Left ventricle myocardium inferior (tissue), 1 donor: ENCODE results near the gene PLCB1. TPM values are rescaled to one million over a fixed set of nuclear protein-coding genes. Genes with fewer than 3 reads are reported as not detected.

ENCODE experiments used
- DNase-seq: peaks from one replicate; pipeline ENCODE4 v3.0.0-alpha.2; 2020
- H3K27ac ChIP-seq: fragments of 200-600 bp; replicated peaks from 2 replicates; pipeline ENCODE4 v1.8.0; 2021
- H3K27me3 ChIP-seq: fragments of 200-600 bp; 2 replicates; pipeline ENCODE4 v1.8.0; 2021; ENCODE audit warnings: low read depth
- H3K36me3 ChIP-seq: fragments of 200-600 bp; 2 replicates; pipeline ENCODE4 v1.8.0; 2021
- H3K4me1 ChIP-seq: fragments of 200-600 bp; 2 replicates; pipeline ENCODE4 v1.8.0; 2021
- H3K4me3 ChIP-seq: fragments of 200-600 bp; 2 replicates; pipeline ENCODE4 v1.8.0; 2021; ENCODE audit warnings: mild to moderate bottlenecking, moderate library complexity
- H3K9me3 ChIP-seq: fragments of 200-600 bp; replicated peaks from 2 replicates; pipeline ENCODE4 v1.8.0; 2021
- CTCF ChIP-seq: fragments of 200-600 bp; IDR thresholded peaks from 2 replicates; pipeline ENCODE4 v1.8.0; 2021; ENCODE audit warnings: antibody characterized with exemption, mild to moderate bottlenecking, borderline replicate concordance
- intact Hi-C: fragments of 100-400 bp; cut with micrococcal nuclease; formaldehyde crosslinking; loops from one replicate; pipeline ENCODE4 v1.11.0; 2022
- total RNA-seq: library from RNA; stranded (reverse); fragmentation: NEBNext Ultra II Directional; extraction: Animal tissue kit (Norgen Biotek cat#: 25700); gene quantifications from one replicate; pipeline ENCODE4 v1.2.1, GENCODE V29; 2021
- donor health status: DM: no; HTN: yes; CAD: no; lungs with severe emphysema.

PLCB1 gene
- total RNA-seq, 1 donor from 2014 or later: 6.0 TPM

- DNase-seq: no peak
- Histone ChIP-seq H3K27me3 (no peaks in the 10 kb centered on the region), H3K4me1 (peaks cover 4% of the 10 kb centered on the region), H3K4me3 (no peak overlapping the region), H3K36me3 (no peaks in the 10 kb centered on the region), H3K27ac (no peak overlapping the region), H3K9me3 (no peaks in the 10 kb centered on the region)
- intact Hi-C loops: no loop called here
- no peak for TF ChIP-seq CTCF
Observed at GRCh38 chr20:8221887-8222419, 89.9 kb downstream of the PLCB1 start.

GRCh38 chr20:8223091-8223870 is 91.2 kb downstream of the PLCB1 start:
- Histone ChIP-seq H3K4me1 (peaks cover 4% of the 10 kb centered on the region), H3K27ac (no peak overlapping the region), H3K36me3 (no peaks in the 10 kb centered on the region), H3K27me3 (no peaks in the 10 kb centered on the region), H3K9me3 (no peaks in the 10 kb centered on the region), H3K4me3 (no peak overlapping the region)
- DNase-seq: no peak
- intact Hi-C loops: no loop called here
- no peak for TF ChIP-seq CTCF

- intact Hi-C loops: no loop called here
Observed at GRCh38 chr20:8225658-8226057, 93.6 kb downstream of the PLCB1 start.

GRCh38 chr20:8226106-8226505 is 94.0 kb downstream of the PLCB1 start:
- Histone ChIP-seq H3K9me3 (no peaks in the 10 kb centered on the region), H3K27me3 (no peaks in the 10 kb centered on the region), H3K4me1 (peaks cover 4% of the 10 kb centered on the region), H3K27ac (no peak overlapping the region), H3K4me3 (no peak overlapping the region), H3K36me3 (no peaks in the 10 kb centered on the region)
- intact Hi-C loops: no loop called here
- no peak for TF ChIP-seq CTCF
- no peak for DNase-seq

More at GRCh38 chr20:8225658-8226057, 93.6 kb downstream of the PLCB1 start:
- H3K27ac ChIP-seq: no peak overlapping the region
- H3K36me3 ChIP-seq: no peaks in the 10 kb centered on the region
- no peak for DNase-seq
- H3K4me3 ChIP-seq: no peak overlapping the region
- peaks cover 4% of the 10 kb centered on the region for H3K4me1 ChIP-seq
- no peaks in the 10 kb centered on the region for H3K27me3 ChIP-seq
- TF ChIP-seq CTCF: no peak
- H3K9me3 ChIP-seq: no peaks in the 10 kb centered on the region

GRCh38 chr20:8227293-8227692 is 95.2 kb downstream of the PLCB1 start:
- Histone ChIP-seq H3K27ac (no peak overlapping the region), H3K36me3 (no peaks in the 10 kb centered on the region), H3K4me1 (peaks cover 12% of the 10 kb centered on the region), H3K9me3 (no peaks in the 10 kb centered on the region), H3K4me3 (no peak overlapping the region), H3K27me3 (no peaks in the 10 kb centered on the region)
- TF ChIP-seq CTCF: no peak
- intact Hi-C loops: no loop called here
- no peak for DNase-seq
